ENCODE data around the gene ITGAX.
"Not testable (repeated sequence)": the region's sequence is repeated elsewhere in the genome, so short reads cannot be mapped to it uniquely, and the experiment has no call there.

Gene ITGAX

GRCh38 chr16:31410082-31410481 lies 55.1 kb downstream of the ITGAX start:
- no peak for TF ChIP-seq CTCF (conservative IDR thresholded peaks at IDR 0.05; ENCODE audit: low read depth, low read length)
- no peak overlapping the region for H3K4me3 ChIP-seq (ENCODE audit: low read depth, low read length)
- no peak for DNase-seq (ENCODE audit: low read depth)

- TF ChIP-seq CTCF (conservative IDR thresholded peaks at IDR 0.05; ENCODE audit: low read depth, low read length) = no peak
- H3K4me3 ChIP-seq (ENCODE audit: low read depth, low read length) = no peak overlapping the region
- DNase-seq (ENCODE audit: low read depth) = no peak
Measured at GRCh38 chr16:31411024-31411844, 56.3 kb downstream of the ITGAX start.

- TF ChIP-seq CTCF (conservative IDR thresholded peaks at IDR 0.05; ENCODE audit: low read depth, low read length) = no peak
- no peak for DNase-seq (ENCODE audit: low read depth)
- H3K4me3 ChIP-seq (ENCODE audit: low read depth, low read length) = no peak overlapping the region
Measured at GRCh38 chr16:31412750-31413149, 57.8 kb downstream of the ITGAX start.

- no peak for TF ChIP-seq CTCF (conservative IDR thresholded peaks at IDR 0.05; ENCODE audit: low read depth, low read length)
- no peak for DNase-seq (ENCODE audit: low read depth)
- no peak overlapping the region for H3K4me3 ChIP-seq (ENCODE audit: low read depth, low read length)
Measured at GRCh38 chr16:31413381-31413780, 58.4 kb downstream of the ITGAX start.

GRCh38 chr16:31413943-31414342 lies 59.0 kb downstream of the ITGAX start:
- no peak for DNase-seq (ENCODE audit: low read depth)
- no peak for TF ChIP-seq CTCF (conservative IDR thresholded peaks at IDR 0.05; ENCODE audit: low read depth, low read length)

GRCh38 chr16:31414706-31415105 lies 59.7 kb downstream of the ITGAX start:
- DNase-seq (ENCODE audit: low read depth) = no peak
- no peak overlapping the region for H3K4me3 ChIP-seq (ENCODE audit: low read depth, low read length)
- TF ChIP-seq CTCF (conservative IDR thresholded peaks at IDR 0.05; ENCODE audit: low read depth, low read length) = no peak

More at GRCh38 chr16:31413943-31414342, 59.0 kb downstream of the ITGAX start:
- no peak overlapping the region for H3K4me3 ChIP-seq (ENCODE audit: low read depth, low read length)

- DNase-seq (ENCODE audit: low read depth) = no peak
- no peak overlapping the region for H3K4me3 ChIP-seq (ENCODE audit: low read depth, low read length)
- no peak for TF ChIP-seq CTCF (conservative IDR thresholded peaks at IDR 0.05; ENCODE audit: low read depth, low read length)
Measured at GRCh38 chr16:31416371-31416770, 61.4 kb downstream of the ITGAX start.

- not testable (repeated sequence) for H3K4me3 ChIP-seq (ENCODE audit: low read depth, low read length); DNase-seq (ENCODE audit: low read depth)
Measured at GRCh38 chr16:31417036-31417435, 62.1 kb downstream of the ITGAX start.

All from choroid plexus epithelial cell (primary cell).